HepG2 (cell line): ENCODE data around the gene PAMR1. TPM values are rescaled to one million over a fixed set of nuclear protein-coding genes. Genes with fewer than 3 reads are reported as not detected.

ENCODE experiments used
- ATAC-seq: fragments of 200-7000 bp; cut with Tn5 transposase; 3 replicates; pipeline ENCODE4 v1.9.1; 2020; ENCODE audit warnings: mild to moderate bottlenecking, moderate library complexity
- Bru-seq: library from RNA; stranded (reverse); fragments of 400-500 nt; gene quantifications from one replicate; lab custom pipeline; 2021; lab: Mats Ljungman, UMichigan
- BruChase-seq, 2 experiments: library from RNA; stranded (reverse); fragments of 400-500 nt; gene quantifications; one replicate each; lab custom pipeline; 2021; lab: Mats Ljungman, UMichigan
- BruUV-seq: library from RNA; stranded (reverse); fragments of 400-500 nt; replicated peaks from 2 replicates; lab custom pipeline; 2021; lab: Mats Ljungman, UMichigan
- CTCF ChIA-PET: fragments of 300-600 bp; formaldehyde crosslinking; extraction: SDS; loops from one replicate; lab custom pipeline; 2021; ENCODE audit warnings: low total read pairs, inconsistent platforms, low intra/inter-chr PET ratio; lab: Yijun Ruan, JAX
- POLR2A ChIA-PET: fragments of 350-600 bp; sonication (Branson Sonifier 250); formaldehyde crosslinking; loops from one replicate; lab custom pipeline; 2020; ENCODE audit warnings: antibody characterized with exemption, inconsistent platforms; lab: Yijun Ruan, JAX
- DNase-seq: peaks from one replicate; pipeline ENCODE4 v3.0.0-alpha.2; 2015; ENCODE audit warnings: low spot score
- FAIRE-seq: peaks from 3 replicates; lab custom pipeline; 2011; peaks lifted over from hg19 to GRCh38; lab: Jason Lieb, UNC
- H2AFZ ChIP-seq: one replicate; pipeline ENCODE4 v1.6.1; 2011; ENCODE audit warnings: low read length, inconsistent platforms
- H3K27ac ChIP-seq: fragments of 300-600 bp; 3 replicates; pipeline ENCODE4 v1.8.0; 2011; ENCODE audit warnings: mixed run types, mild to moderate bottlenecking, mixed read lengths, low read length, inconsistent platforms; ENCODE audit not compliant: insufficient read depth; ENCODE audit errors: extremely low read length
- H3K27me3 ChIP-seq, 2 experiments: fragments of 200-600 bp in 1 of 2; 2 replicates in 1 of 2; 3 replicates in 1 of 2; pipeline versions ENCODE4 v1.6.0 to v1.8.0; 2011; ENCODE audit warnings: low read length in 2 of 2, mild to moderate bottlenecking in 2 of 2, moderate library complexity in 2 of 2, inconsistent platforms in 1 of 2; ENCODE audit not compliant: insufficient read depth in 2 of 2, control insufficient read depth in 1 of 2
- H3K36me3 ChIP-seq, 2 experiments: fragments of 200-600 bp in 1 of 2; replicated peaks in 1 of 2; 2 replicates in 1 of 2; 3 replicates in 1 of 2; pipeline versions ENCODE4 v1.5.1 to v1.8.0; 2011; ENCODE audit warnings: low read length in 2 of 2, inconsistent platforms in 1 of 2; ENCODE audit not compliant: insufficient read depth in 2 of 2, control insufficient read depth in 1 of 2
- H3K4me1 ChIP-seq: 2 replicates; pipeline ENCODE4 v1.5.1; 2012; ENCODE audit warnings: low read length, inconsistent platforms; ENCODE audit not compliant: insufficient read depth
- H3K4me2 ChIP-seq: 2 replicates; pipeline ENCODE4 v1.6.0; 2011; ENCODE audit warnings: low read depth, low read length, inconsistent platforms
- H3K4me3 ChIP-seq, 3 experiments: fragments of 200-600 bp in 1 of 3; sonication (generic), shearing (Covaris generic) in 1 of 3; replicated peaks in 1 of 3; 2 replicates each; pipeline ENCODE4 v1.5.1; 2011 to 2016; ENCODE audit warnings: low read length in 3 of 3, inconsistent platforms in 2 of 3, low read depth in 2 of 3, mild to moderate bottlenecking in 2 of 3, control low read depth in 1 of 3, mixed read lengths in 1 of 3; ENCODE audit not compliant: insufficient read depth in 1 of 3
- H3K79me2 ChIP-seq: one replicate; pipeline ENCODE4 v1.6.1; 2011; ENCODE audit warnings: low read length, inconsistent platforms; ENCODE audit not compliant: insufficient read depth
- H3K9ac ChIP-seq: 2 replicates; pipeline ENCODE4 v1.6.0; 2011; ENCODE audit warnings: mild to moderate bottlenecking, low read depth, low read length, inconsistent platforms; ENCODE audit not compliant: insufficient read depth
- H3K9me3 ChIP-seq: 2 replicates; pipeline ENCODE4 v1.5.1; 2012; ENCODE audit warnings: mild to moderate bottlenecking, low read length
- H4K20me1 ChIP-seq: 2 replicates; pipeline ENCODE4 v1.6.0; 2011; ENCODE audit warnings: inconsistent platforms, mild to moderate bottlenecking, low read length, moderate library complexity; ENCODE audit not compliant: insufficient read depth
- EED ChIP-seq: sonication (generic); formaldehyde crosslinking; IDR thresholded peaks from 2 replicates; pipeline ENCODE4 v1.5.0; 2020; ENCODE audit warnings: mild to moderate bottlenecking, missing genetic modification reagents
- FOXK2 ChIP-seq: fragments of 450-650 bp; IDR thresholded peaks from 2 replicates; pipeline ENCODE4 v1.6.1; 2016
- ZBTB20 ChIP-seq: sonication (generic); formaldehyde crosslinking; IDR thresholded peaks from 2 replicates; pipeline ENCODE4 v1.8.1; 2023; ENCODE audit warnings: missing genetic modification reagents, low read depth, mild to moderate bottlenecking, borderline replicate concordance
- WGBS: methylation state at CpG from one replicate; pipeline ENCODE4 v1.1.6; 2017; ENCODE audit warnings: low lambda C conversion rate; 5-methylcytosine and 5-hydroxymethylcytosine counted together
- in situ Hi-C: cut with HindIII; loops from 2 replicates; pipeline ENCODE4 v1.10.0; 2017; ENCODE audit warnings: low pct_unique_long_range_greater_than_20kb; ENCODE audit not compliant: extremely low pct_ligation_motif_present
- intact Hi-C: fragments of 100-400 bp; cut with micrococcal nuclease; formaldehyde crosslinking; loops from one replicate; pipeline ENCODE4 v1.10.0; 2022; ENCODE audit not compliant: unreplicated experiment
- long read RNA-seq, 2 experiments: library from RNA in 1 of 2; library from polyadenylated mRNA in 1 of 2; stranded (forward) in 1 of 2; unstranded in 1 of 2; transcript quantifications; one replicate each; pipeline ENCODE4 v2.0.0, GENCODE V29; 2019 to 2022
- polyA minus RNA-seq, 3 experiments: library from RNA; depleted of rRNA, polyadenylated mRNA; stranded (reverse); fragments of >200 nt; gene quantifications; 2 replicates each; pipeline ENCODE4 v1.2.3, GENCODE V29; 2011; ENCODE audit warnings: low replicate concordance in 1 of 3
- polyA plus RNA-seq, 8 experiments: library from polyadenylated mRNA; depleted of rRNA in 3 of 8; stranded (reverse) in 7 of 8; unstranded in 1 of 8; fragments of >200 nt; fragmentation: Illumina TruSeq in 4 of 8; extraction: Trizol in 4 of 8; gene quantifications; 2 replicates each; pipeline versions ENCODE4 v1.2.1 to v1.2.3, GENCODE V29; 2011 to 2016; ENCODE audit warnings: low read depth in 4 of 8, missing spikeins in 1 of 8, mixed read lengths in 1 of 8; ENCODE audit not compliant: insufficient read depth in 1 of 8
- total RNA-seq, 5 experiments: library from RNA; depleted of rRNA; stranded (reverse); fragments of >200 nt; fragmentation: Illumina TruSeq; extraction: Trizol; gene quantifications; 2 replicates each; pipeline ENCODE4 v1.2.3, GENCODE V29; 2016; ENCODE audit warnings: low read depth in 1 of 5
- TF ChIP-seq, protein P1 (sequence below): sonication (generic); formaldehyde crosslinking; IDR thresholded peaks from 2 replicates; pipeline ENCODE4 v1.5.0; 2020; ENCODE audit warnings: missing genetic modification reagents, mild to moderate bottlenecking, borderline replicate concordance

The PAMR1 gene, protein sequence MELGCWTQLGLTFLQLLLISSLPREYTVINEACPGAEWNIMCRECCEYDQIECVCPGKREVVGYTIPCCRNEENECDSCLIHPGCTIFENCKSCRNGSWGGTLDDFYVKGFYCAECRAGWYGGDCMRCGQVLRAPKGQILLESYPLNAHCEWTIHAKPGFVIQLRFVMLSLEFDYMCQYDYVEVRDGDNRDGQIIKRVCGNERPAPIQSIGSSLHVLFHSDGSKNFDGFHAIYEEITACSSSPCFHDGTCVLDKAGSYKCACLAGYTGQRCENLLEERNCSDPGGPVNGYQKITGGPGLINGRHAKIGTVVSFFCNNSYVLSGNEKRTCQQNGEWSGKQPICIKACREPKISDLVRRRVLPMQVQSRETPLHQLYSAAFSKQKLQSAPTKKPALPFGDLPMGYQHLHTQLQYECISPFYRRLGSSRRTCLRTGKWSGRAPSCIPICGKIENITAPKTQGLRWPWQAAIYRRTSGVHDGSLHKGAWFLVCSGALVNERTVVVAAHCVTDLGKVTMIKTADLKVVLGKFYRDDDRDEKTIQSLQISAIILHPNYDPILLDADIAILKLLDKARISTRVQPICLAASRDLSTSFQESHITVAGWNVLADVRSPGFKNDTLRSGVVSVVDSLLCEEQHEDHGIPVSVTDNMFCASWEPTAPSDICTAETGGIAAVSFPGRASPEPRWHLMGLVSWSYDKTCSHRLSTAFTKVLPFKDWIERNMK
- total RNA-seq (2016; rRNA removed; fragmentation: Illumina TruSeq; extraction: Trizol) (not detected in 2 replicates), polyA plus RNA-seq (2011; rRNA removed) (not detected in 2 replicates), polyA minus RNA-seq (2011; rRNA and poly(A)+ RNA removed; ENCODE audit: low replicate concordance) (not detected in 2 replicates), Bru-seq, nascent RNA (not detected), BruChase-seq, experiment 1, labeled RNA remaining after a 6-hour chase (not detected), BruChase-seq, experiment 2, labeled RNA remaining after a 2-hour chase (not detected)
- not detected in 2 replicates for total RNA-seq (2016; cell fraction: cytosol; rRNA removed; fragmentation: Illumina TruSeq; extraction: Trizol; ENCODE audit: low read depth)
- not detected in 2 replicates for total RNA-seq (2016; cell fraction: insoluble cytoplasmic fraction; rRNA removed; fragmentation: Illumina TruSeq; extraction: Trizol)
- total RNA-seq (2016; cell fraction: membrane; rRNA removed; fragmentation: Illumina TruSeq; extraction: Trizol) = not detected in 2 replicates
- total RNA-seq (2016; cell fraction: nucleus; rRNA removed; fragmentation: Illumina TruSeq; extraction: Trizol) = not detected in 2 replicates
- not detected in 2 replicates for polyA plus RNA-seq (2011; cell fraction: cytosol; rRNA removed)
- polyA plus RNA-seq (2011; cell fraction: nucleus; rRNA removed) = not detected in 2 replicates
- polyA plus RNA-seq (2012) = not detected in 2 replicates
- not detected in 2 replicates for polyA plus RNA-seq (2016; cell fraction: cytosol; fragmentation: Illumina TruSeq; extraction: Trizol; ENCODE audit: low read depth)
- not detected in 2 replicates for polyA plus RNA-seq (2016; cell fraction: insoluble cytoplasmic fraction; fragmentation: Illumina TruSeq; extraction: Trizol; ENCODE audit: low read depth)
- not detected in 2 replicates for polyA plus RNA-seq (2016; cell fraction: membrane; fragmentation: Illumina TruSeq; extraction: Trizol; ENCODE audit: low read depth)
- polyA plus RNA-seq (2016; cell fraction: nucleus; fragmentation: Illumina TruSeq; extraction: Trizol; ENCODE audit: insufficient read depth, low read depth) = not detected in 2 replicates
- polyA minus RNA-seq (2011; cell fraction: cytosol; rRNA and poly(A)+ RNA removed) = not detected in 2 replicates
- not detected in 2 replicates for polyA minus RNA-seq (2011; cell fraction: nucleus; rRNA and poly(A)+ RNA removed)
- long read RNA-seq, experiment 1 = 0 reads
- long read RNA-seq, experiment 2 = 0 reads

DNA sequence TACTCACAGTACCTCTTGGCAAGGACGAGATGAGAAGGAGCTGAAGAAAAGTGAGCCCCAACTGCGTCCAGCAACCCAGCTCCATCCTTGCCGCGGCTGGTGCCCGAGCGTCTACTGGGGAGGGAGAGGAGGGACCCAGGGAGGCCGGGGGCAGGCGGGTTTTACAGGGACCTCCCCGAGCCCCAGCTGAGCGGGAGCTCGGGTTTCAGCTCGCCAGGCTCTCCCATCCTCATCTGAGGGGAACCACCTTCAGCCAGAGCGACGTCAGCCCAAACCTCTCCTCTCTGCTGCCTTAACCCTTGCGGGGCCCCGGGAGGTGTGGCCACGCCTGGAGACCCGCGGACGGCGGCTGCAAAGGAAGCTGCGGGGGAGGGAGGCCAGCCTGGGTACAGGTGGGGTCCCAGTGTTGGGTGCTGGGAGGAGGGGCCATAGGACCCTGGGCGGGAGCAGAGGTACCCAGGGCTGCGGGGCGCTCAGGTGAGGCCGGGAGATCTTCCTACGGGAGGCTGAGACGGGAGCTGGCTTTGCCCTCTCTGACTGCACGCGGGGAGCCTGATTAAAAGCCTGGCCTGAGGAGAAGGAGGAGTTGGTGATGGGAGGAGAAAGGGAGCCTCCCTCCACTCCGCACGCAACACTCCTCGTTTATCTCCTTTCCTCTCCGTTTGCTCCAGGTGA, at the start of gene PAMR1:
Gene PAMR1 (minus strand): TSS at position 116 of the 675 bp plus-strand sequence. CDS start 31 bp downstream, at position 85.
- WGBS = 36% methylated on average over 19 of the region's 34 CpGs
- ChIA-PET CTCF (no interaction called here), POLR2A (no interaction called here)
- no peak within 1 kb of the TSS for H3K9ac ChIP-seq
- no peaks in the 10 kb centered on the region for H3K9me3 ChIP-seq
- no TSS peak for BruUV-seq
- intact Hi-C loops = no loop called here
- in situ Hi-C loops = no loop called here
- peaks cover 7 to 45% of the 10 kb centered on the region in 2 experiments for H3K27me3 ChIP-seq
- no peak within 1 kb of the TSS for H3K4me2 ChIP-seq
- H3K27ac ChIP-seq = no peak within 1 kb of the TSS
- no peaks in the 10 kb centered on the region for H3K79me2 ChIP-seq
- no peak; the same call in 2 of the 3 replicates for ATAC-seq
- no peak for DNase-seq
- no peaks in the 10 kb centered on the region for H4K20me1 ChIP-seq
- H3K4me1 ChIP-seq = no peaks in the 10 kb centered on the region
- no peak for FAIRE-seq
- TF ChIP-seq EED (CRISPR knock-in tag) (no peak), FOXK2 (no peak), ZBTB20 (CRISPR knock-in tag) (no peak)
- TF ChIP-seq, protein P1, sequence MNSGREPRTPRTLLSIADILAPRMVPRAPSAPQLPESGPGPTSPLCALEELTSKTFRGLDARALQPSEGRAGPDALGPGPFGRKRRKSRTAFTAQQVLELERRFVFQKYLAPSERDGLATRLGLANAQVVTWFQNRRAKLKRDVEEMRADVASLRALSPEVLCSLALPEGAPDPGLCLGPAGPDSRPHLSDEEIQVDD (CRISPR knock-in tag) = no peak
- no peak within 1 kb of the TSS for H3K4me3 ChIP-seq
- no peak within 1 kb of the TSS for H2AFZ ChIP-seq
- H3K36me3 ChIP-seq = no peaks in the 10 kb centered on the region
